HG02588 (cell line): ENCODE results near the gene GGTLC3.
A peak's percentile ranks its signal among the peaks of the same experiment; 100 is the strongest.
"Not testable (repeated sequence)": the region's sequence is repeated elsewhere in the genome, so short reads cannot be mapped to it uniquely, and the experiment has no call there.

Experiments used
- ATAC-seq: cut with Tn5 transposase; IDR thresholded peaks from one replicate; pipeline ENCODE4 v1.9.1; 2021; ENCODE audit warnings: mild to moderate bottlenecking, moderate library complexity; ENCODE audit not compliant: unreplicated experiment

GGTLC3 gene

GRCh38 chr22:18518061-18518460 lies at the start of gene GGTLC3:
GGTLC3 (minus strand) TSS chr22:18518161; CDS start chr22:18517897, 264 bp downstream.
- ATAC-seq = not testable (repeated sequence)

- ATAC-seq = not testable (repeated sequence)
Observed at GRCh38 chr22:18560099-18560974, 42.4 kb upstream of the GGTLC3 start.

- ATAC-seq = not testable (repeated sequence)
Observed at GRCh38 chr22:18558939-18559338, 41.0 kb upstream of the GGTLC3 start.

- ATAC-seq = not testable (repeated sequence)
Observed at GRCh38 chr22:18558516-18558915, 40.6 kb upstream of the GGTLC3 start.

- not testable (repeated sequence) for ATAC-seq
Observed at GRCh38 chr22:18554280-18555256, 36.6 kb upstream of the GGTLC3 start.

- ATAC-seq = not testable (repeated sequence)
Observed at GRCh38 chr22:18552839-18553597, 35.1 kb upstream of the GGTLC3 start.

- not testable (repeated sequence) for ATAC-seq
Observed at GRCh38 chr22:18551046-18551445, 33.1 kb upstream of the GGTLC3 start.

GRCh38 chr22:18549458-18550179 lies 31.7 kb upstream of the GGTLC3 start:
- not testable (repeated sequence) for ATAC-seq

- ATAC-seq = not testable (repeated sequence)
Observed at GRCh38 chr22:18544615-18545014, 26.7 kb upstream of the GGTLC3 start.

GRCh38 chr22:18543400-18543799 lies 25.4 kb upstream of the GGTLC3 start:
- ATAC-seq = not testable (repeated sequence)

- ATAC-seq = not testable (repeated sequence)
Observed at GRCh38 chr22:18539994-18540393, 22.0 kb upstream of the GGTLC3 start.

GRCh38 chr22:18534315-18534714 lies 16.4 kb upstream of the GGTLC3 start:
- ATAC-seq = not testable (repeated sequence)

GRCh38 chr22:18533633-18534032 lies 15.7 kb upstream of the GGTLC3 start:
- ATAC-seq = not testable (repeated sequence)

- ATAC-seq = peak; percentile 19
Observed at GRCh38 chr22:18529416-18530145, 11.6 kb upstream of the GGTLC3 start.

GRCh38 chr22:18528597-18529415 lies 10.8 kb upstream of the GGTLC3 start:
- ATAC-seq = peak; percentile 70

- ATAC-seq = peak; percentile 25
Observed at GRCh38 chr22:18527752-18528596, 10.0 kb upstream of the GGTLC3 start, which contains the start of gene TMEM191B. TMEM191B (plus strand) TSS chr22:18527802; CDS start chr22:18527981, 179 bp downstream.

GRCh38 chr22:18523328-18523727 lies 5.4 kb upstream of the GGTLC3 start:
- ATAC-seq = not testable (repeated sequence)
